ENCODE measurements around the gene PVALB. TPM values are rescaled to one million over a fixed set of nuclear protein-coding genes. Genes with fewer than 3 reads are reported as not detected.

The PVALB gene
- polyA plus RNA-seq, 3 donors: 0.65 TPM; not detected in 2

- Histone ChIP-seq H3K79me2 (ENCODE audit: insufficient read depth, low read length) (no peaks in the 10 kb centered on the region), H3K4me2 (replicated peaks; ENCODE audit: extremely low read depth, low read length, poor library complexity, severe bottlenecking) (no peak overlapping the region)
- 97% methylated on average over 7 of the region's 9 CpGs for WGBS (ENCODE audit: insufficient coverage)
Observed at GRCh38 chr22:36764060-36764459, 52.8 kb downstream of the PVALB start.

DNA sequence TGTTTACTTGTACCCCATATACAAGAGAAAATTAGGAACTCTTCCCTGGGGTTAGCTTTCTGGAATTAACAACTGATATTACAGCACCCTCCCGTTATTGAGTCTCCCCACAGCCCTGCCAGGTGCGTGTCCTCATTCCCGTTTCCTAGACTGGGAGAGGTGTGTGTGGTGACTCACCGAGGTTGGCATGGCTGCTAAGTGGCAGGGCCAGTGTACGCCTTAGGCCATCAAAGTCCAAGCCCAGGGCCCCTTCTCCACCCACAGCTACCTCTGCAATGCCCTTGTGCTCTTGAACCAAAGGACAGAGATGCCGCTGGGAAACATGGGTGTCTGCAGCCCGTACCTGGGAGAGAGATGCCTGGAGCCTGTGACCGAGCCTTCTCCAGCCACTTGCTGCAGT is 53.3 kb downstream of the PVALB start:
- intact Hi-C loops (cut with micrococcal nuclease): no loop called here
- Histone ChIP-seq H3K27ac (ENCODE audit: low read depth in 1 of 2, low read length in 2 of 2) (no peak overlapping the region), H3K4me3 (replicated peaks in 1 of 3; ENCODE audit: low read depth in 2 of 3, low read length in 3 of 3) (no peak overlapping the region), H3K36me3 (replicated peaks in 1 of 2; ENCODE audit: control insufficient read depth in 1 of 2, insufficient read depth in 2 of 2, low read length in 2 of 2) (peaks cover 33 to 62% of the 10 kb centered on the region in 2 donors), H3K9me3 (replicated peaks in 1 of 2; ENCODE audit: control insufficient read depth in 1 of 2, insufficient read depth in 1 of 2, low read length in 2 of 2) (no peaks in the 10 kb centered on the region), H4K20me1 (ENCODE audit: insufficient read depth, low read length) (no peaks in the 10 kb centered on the region), H3K4me1 (ENCODE audit: control insufficient read depth in 1 of 2, insufficient read depth in 2 of 2, low read length in 2 of 2) (no peaks in the 10 kb centered on the region), H3K27me3 (ENCODE audit: control insufficient read depth in 2 of 2, insufficient read depth in 2 of 2, low read length in 2 of 2) (no peaks in the 10 kb centered on the region), H3K79me2 (ENCODE audit: insufficient read depth, low read length) (no peaks in the 10 kb centered on the region), H3K9ac (ENCODE audit: insufficient read depth, low read length, poor library complexity, severe bottlenecking) (no peak overlapping the region), H3K4me2 (replicated peaks; ENCODE audit: extremely low read depth, low read length, poor library complexity, severe bottlenecking) (no peak overlapping the region), H2AFZ (ENCODE audit: insufficient read depth, low read depth, low read length, poor library complexity, severe bottlenecking) (no peak overlapping the region)
- Mint-ChIP-seq H3K27me3 (ENCODE audit: low read depth in 3 of 3) (peaks cover 0 to 1% (median 1%) of the 10 kb centered on the region in 3 donors), H3K4me3 (no peak overlapping the region), H3K4me1 (no peaks in the 10 kb centered on the region), H3K27ac (no peak overlapping the region), H3K36me3 (peaks cover 41 to 51% of the 10 kb centered on the region in 2 donors), H3K9me3 (no peaks in the 10 kb centered on the region)
- no peak for DNase-seq
- TF ChIP-seq, protein P1, sequence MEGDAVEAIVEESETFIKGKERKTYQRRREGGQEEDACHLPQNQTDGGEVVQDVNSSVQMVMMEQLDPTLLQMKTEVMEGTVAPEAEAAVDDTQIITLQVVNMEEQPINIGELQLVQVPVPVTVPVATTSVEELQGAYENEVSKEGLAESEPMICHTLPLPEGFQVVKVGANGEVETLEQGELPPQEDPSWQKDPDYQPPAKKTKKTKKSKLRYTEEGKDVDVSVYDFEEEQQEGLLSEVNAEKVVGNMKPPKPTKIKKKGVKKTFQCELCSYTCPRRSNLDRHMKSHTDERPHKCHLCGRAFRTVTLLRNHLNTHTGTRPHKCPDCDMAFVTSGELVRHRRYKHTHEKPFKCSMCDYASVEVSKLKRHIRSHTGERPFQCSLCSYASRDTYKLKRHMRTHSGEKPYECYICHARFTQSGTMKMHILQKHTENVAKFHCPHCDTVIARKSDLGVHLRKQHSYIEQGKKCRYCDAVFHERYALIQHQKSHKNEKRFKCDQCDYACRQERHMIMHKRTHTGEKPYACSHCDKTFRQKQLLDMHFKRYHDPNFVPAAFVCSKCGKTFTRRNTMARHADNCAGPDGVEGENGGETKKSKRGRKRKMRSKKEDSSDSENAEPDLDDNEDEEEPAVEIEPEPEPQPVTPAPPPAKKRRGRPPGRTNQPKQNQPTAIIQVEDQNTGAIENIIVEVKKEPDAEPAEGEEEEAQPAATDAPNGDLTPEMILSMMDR (IDR thresholded peaks at IDR 0.05): no peak
- 96% methylated on average over 3 of the region's 8 CpGs for WGBS (ENCODE audit: insufficient coverage)

More at GRCh38 chr22:36764060-36764459, 52.8 kb downstream of the PVALB start:
- Histone ChIP-seq H2AFZ (ENCODE audit: insufficient read depth, low read depth, low read length, poor library complexity, severe bottlenecking) (no peak overlapping the region), H3K36me3 (replicated peaks in 1 of 2; ENCODE audit: control insufficient read depth in 1 of 2, insufficient read depth in 2 of 2, low read length in 2 of 2) (peaks cover 33 to 62% of the 10 kb centered on the region in 2 donors), H3K9me3 (replicated peaks in 1 of 2; ENCODE audit: control insufficient read depth in 1 of 2, insufficient read depth in 1 of 2, low read length in 2 of 2) (no peaks in the 10 kb centered on the region), H3K27me3 (ENCODE audit: control insufficient read depth in 2 of 2, insufficient read depth in 2 of 2, low read length in 2 of 2) (no peaks in the 10 kb centered on the region), H3K4me1 (ENCODE audit: control insufficient read depth in 1 of 2, insufficient read depth in 2 of 2, low read length in 2 of 2) (no peaks in the 10 kb centered on the region), H3K4me3 (replicated peaks in 1 of 3; ENCODE audit: low read depth in 2 of 3, low read length in 3 of 3) (no peak overlapping the region), H3K9ac (ENCODE audit: insufficient read depth, low read length, poor library complexity, severe bottlenecking) (no peak overlapping the region), H3K27ac (ENCODE audit: low read depth in 1 of 2, low read length in 2 of 2) (no peak overlapping the region), H4K20me1 (ENCODE audit: insufficient read depth, low read length) (no peaks in the 10 kb centered on the region)
- DNase-seq: no peak
- H3K36me3 Mint-ChIP-seq: peaks cover 41 to 51% of the 10 kb centered on the region in 2 donors
- H3K9me3 Mint-ChIP-seq: no peaks in the 10 kb centered on the region
- H3K4me3 Mint-ChIP-seq: no peak overlapping the region
- peaks cover 0 to 2% (median 1%) of the 10 kb centered on the region in 3 donors for H3K27me3 Mint-ChIP-seq (ENCODE audit: low read depth in 3 of 3)
- TF ChIP-seq, protein P1 (IDR thresholded peaks at IDR 0.05): no peak
- intact Hi-C loops (cut with micrococcal nuclease): no loop called here
- no peak overlapping the region for H3K27ac Mint-ChIP-seq
- no peaks in the 10 kb centered on the region for H3K4me1 Mint-ChIP-seq

Measured in CD14-positive monocyte (primary cell).